HFF-Myc (cell line): ENCODE data around the gene FBXO10.
"Not testable (repeated sequence)": the region's sequence is repeated elsewhere in the genome, so short reads cannot be mapped to it uniquely, and the experiment has no call there.

Source experiments
- DNase-seq: peaks from one replicate; pipeline ENCODE4 v3.0.0-alpha.2; 2011; ENCODE audit warnings: low read depth; ENCODE audit errors: extremely low read depth
- H3K4me3 ChIP-seq: replicated peaks from 2 replicates; pipeline ENCODE4 v1.5.1; 2011; ENCODE audit warnings: low read depth, mild to moderate bottlenecking, control low read depth, low read length
- CTCF ChIP-seq: IDR thresholded peaks from 2 replicates; pipeline ENCODE4 v1.5.1; 2012; ENCODE audit warnings: mild to moderate bottlenecking, low read depth, low read length, control low read depth; ENCODE audit errors: missing control alignments

FBXO10 gene

GRCh38 chr9:37611014-37611413 is 34.8 kb upstream of the FBXO10 start:
- TF ChIP-seq CTCF: no peak
- H3K4me3 ChIP-seq: no peak overlapping the region
- no peak for DNase-seq

- TF ChIP-seq CTCF: no peak
- no peak for DNase-seq
- no peak overlapping the region for H3K4me3 ChIP-seq
Observed at GRCh38 chr9:37609735-37610397, 33.7 kb upstream of the FBXO10 start.

GRCh38 chr9:37608250-37608649 is 32.1 kb upstream of the FBXO10 start:
- no peak overlapping the region for H3K4me3 ChIP-seq
- DNase-seq: no peak
- no peak for TF ChIP-seq CTCF

GRCh38 chr9:37604296-37604695 is 28.1 kb upstream of the FBXO10 start:
- TF ChIP-seq CTCF: no peak
- DNase-seq: no peak
- no peak overlapping the region for H3K4me3 ChIP-seq

- no peak overlapping the region for H3K4me3 ChIP-seq
- DNase-seq: no peak
- TF ChIP-seq CTCF: no peak
Observed at GRCh38 chr9:37602817-37603216, 26.6 kb upstream of the FBXO10 start.

GRCh38 chr9:37602061-37602460 is 25.9 kb upstream of the FBXO10 start:
- H3K4me3 ChIP-seq, DNase-seq: not testable (repeated sequence)

- no peak for TF ChIP-seq CTCF
- H3K4me3 ChIP-seq: no peak overlapping the region
- no peak for DNase-seq
Observed at GRCh38 chr9:37596504-37596903, 20.3 kb upstream of the FBXO10 start.
